GM21381 (cell line): Measurements from ENCODE around the gene NAALAD2.
A peak's percentile ranks its signal among the peaks of the same experiment; 100 is the strongest.
"Not testable (repeated sequence)": the region's sequence is repeated elsewhere in the genome, so short reads cannot be mapped to it uniquely, and the experiment has no call there.

Experiments
- ATAC-seq: cut with Tn5 transposase; IDR thresholded peaks from one replicate; pipeline ENCODE4 v1.9.1; 2021; ENCODE audit warnings: mild to moderate bottlenecking, moderate library complexity; ENCODE audit not compliant: unreplicated experiment

Gene NAALAD2

GRCh38 chr11:90189011-90189410, 54.5 kb downstream of the NAALAD2 start:
- ATAC-seq, result no peak

DNA sequence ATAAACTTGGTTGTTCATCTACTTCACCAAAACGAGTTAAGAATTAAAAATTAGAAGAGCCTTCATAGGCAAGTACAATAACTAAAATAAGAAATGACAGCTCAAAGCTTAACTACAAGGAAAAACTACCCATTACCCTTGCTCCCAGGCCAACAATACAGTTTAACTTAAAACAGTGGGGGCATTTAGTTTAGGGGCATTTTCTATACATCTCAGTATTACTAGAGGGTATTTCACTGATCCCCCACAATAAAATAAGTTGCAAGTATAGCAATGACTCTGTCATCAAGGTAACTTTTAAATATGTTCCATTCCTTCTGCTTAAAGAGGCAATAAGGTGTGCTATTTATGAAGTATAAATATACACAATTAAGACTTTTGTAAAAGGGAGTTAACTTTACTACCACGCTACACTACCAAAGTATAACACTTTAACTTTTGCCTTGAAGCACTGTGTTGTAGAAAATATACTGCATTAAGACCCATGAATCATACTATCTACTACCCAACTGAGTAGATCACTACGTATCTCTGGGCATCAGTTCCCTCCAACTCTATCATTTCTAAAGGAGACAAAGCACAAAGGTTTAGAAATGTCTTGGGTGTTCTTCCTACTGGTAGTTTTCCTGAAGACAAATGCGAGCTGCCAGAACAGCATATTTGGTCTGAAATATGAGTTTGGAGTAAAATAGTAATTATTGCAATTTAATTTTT, 58.6 kb downstream of the NAALAD2 start:
- no peak for ATAC-seq

- no peak for ATAC-seq
These were observed 62.9 kb downstream of the NAALAD2 start for GRCh38 chr11:90197377-90197776.

- ATAC-seq, result no peak
These were observed 67.9 kb downstream of the NAALAD2 start for GRCh38 chr11:90202342-90202741.

- ATAC-seq, result no peak
These were observed 69.9 kb downstream of the NAALAD2 start for GRCh38 chr11:90204407-90204806.

DNA sequence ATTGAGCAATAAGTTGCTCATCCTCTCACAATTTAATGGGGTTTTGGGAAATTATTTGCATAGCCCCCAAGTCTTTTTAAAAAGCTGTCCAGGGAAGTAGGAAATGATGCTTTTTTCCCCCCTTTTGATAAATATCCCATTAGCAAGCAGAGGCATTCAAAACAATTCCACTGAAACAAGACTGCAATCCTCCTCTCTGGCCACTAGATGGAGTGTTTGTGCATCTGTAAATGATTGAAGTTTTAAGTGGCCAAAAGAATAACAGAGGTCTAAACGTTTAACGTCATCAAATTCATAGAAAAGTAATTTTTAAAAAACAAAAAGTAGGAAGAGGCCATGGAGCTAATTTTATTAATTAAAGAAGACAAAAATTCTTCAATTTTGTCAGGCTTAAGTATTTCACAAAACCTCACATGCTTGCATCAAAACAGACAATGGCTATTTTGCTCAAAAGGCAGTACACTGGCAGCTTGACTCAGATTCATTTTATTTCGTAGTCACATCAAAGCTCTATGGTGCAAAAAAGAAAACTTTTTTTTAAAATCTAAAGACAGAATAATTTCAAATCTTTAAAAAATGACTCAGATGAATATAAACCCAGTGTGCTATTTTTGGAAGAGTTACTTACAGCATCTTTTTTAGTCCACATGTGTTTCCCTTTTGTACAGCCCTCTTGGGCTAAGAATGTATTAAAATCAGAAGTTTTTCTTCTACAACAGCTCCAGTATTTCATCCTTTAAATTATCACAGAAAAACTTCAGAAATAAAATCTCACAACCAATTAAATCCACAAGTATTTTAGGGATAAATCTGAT, 70.6 kb downstream of the NAALAD2 start:
- ATAC-seq, result peak; percentile 76

- ATAC-seq, result not testable (repeated sequence)
These were observed 73.5 kb downstream of the NAALAD2 start for GRCh38 chr11:90207992-90208391.

DNA sequence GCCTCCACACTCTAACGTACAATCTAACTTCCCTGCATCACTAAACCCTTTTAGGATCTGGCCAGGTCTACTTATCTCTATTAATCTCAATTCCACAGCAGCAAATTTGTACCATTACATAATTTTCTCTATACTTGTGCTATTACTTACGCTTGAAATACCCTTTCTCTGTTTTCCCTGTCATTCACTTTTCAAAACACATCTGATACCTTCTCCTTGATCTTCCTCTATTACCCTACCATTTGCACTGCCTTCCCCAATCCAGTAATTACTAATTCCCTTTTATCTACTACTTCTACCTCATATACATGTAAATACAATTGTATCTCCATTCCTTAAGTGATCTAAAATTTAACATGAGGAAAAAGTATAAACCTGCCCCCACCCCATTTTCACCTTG, 74.4 kb downstream of the NAALAD2 start:
- no peak for ATAC-seq

- ATAC-seq, result no peak
These were observed 78.9 kb downstream of the NAALAD2 start for GRCh38 chr11:90213322-90213721.

DNA sequence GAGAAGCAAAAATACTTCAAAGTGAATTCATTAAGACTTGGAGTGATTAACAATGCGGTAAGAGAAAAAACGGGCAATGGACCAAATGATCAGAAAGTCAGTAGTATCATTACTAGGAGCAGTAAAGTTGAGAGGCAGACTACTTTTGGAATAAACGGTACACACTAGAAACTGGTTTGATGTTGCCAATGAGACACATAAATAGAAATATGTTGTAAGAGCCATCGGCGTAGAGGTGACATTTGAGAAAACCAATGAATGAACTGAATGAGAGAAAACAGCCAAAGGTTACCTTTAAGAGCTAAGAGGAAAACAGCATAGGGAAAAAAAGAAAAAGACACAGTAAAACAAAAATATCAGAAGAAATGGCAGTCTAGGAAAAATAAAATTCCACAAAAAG, 82.1 kb downstream of the NAALAD2 start:
- ATAC-seq, result no peak

DNA sequence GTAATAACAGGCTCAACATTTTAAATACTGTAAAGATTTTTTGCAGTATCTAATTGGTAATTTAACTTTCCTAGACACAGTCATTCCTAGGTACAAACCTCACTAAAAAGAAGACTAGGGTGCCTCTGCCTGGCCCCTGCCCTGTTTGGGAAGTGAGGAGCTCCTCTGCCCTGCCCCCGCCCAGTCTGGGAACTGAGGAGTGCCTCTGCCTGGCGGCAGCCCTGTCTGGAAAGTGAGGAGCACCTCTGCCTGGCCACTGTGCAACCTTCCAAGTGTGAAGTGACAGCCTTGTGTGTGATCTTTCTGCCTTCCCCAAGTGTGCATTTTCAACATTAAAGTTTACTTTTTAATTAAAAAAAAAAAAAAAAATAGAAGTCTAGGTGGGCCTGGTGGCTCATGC, 84.1 kb downstream of the NAALAD2 start:
- no peak for ATAC-seq

- no peak for ATAC-seq
These were observed 85.0 kb downstream of the NAALAD2 start for GRCh38 chr11:90219438-90219837.

- no peak for ATAC-seq
These were observed 85.9 kb downstream of the NAALAD2 start for GRCh38 chr11:90220391-90220790.

- peak; percentile 13 for ATAC-seq
These were observed 87.5 kb downstream of the NAALAD2 start for GRCh38 chr11:90221803-90222458.

DNA sequence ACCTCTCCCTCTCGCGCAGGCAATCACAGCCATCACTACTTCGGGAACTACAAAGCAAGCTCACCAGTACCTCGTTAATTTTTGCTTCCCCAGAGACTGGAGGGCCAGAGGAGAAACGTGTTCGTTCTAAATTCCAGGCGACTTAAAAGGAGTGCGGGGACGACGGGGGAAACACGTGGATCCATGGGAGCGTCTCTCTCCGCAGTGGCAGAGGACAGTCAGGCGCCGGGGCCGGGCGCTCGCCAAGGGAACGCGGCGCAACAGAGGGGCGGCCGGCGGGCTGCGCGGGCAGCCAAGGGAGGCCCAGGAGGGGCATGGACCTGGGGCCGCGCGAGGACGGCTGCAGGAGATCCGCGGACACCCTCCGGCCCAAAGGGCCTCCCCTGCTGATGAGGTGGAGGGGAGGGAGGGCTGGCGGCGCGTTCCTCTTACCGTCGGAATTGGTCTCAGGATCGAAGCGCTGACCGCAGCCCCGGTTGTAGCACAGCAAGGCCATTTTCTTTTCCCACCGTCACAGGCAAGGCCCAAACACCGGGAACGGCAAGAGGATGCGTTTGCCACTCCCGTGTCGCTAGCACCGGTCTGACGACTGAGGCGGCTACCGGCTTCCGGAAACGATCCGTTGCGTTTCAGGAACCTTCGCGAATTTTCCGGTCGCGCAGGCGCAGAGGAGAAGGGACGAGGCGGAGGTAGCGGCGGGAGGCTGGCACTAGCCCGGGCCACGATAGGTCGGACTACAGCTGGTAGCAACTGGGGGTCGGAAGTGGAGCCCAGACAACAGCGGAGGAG, 88.2 kb downstream of the NAALAD2 start, which contains the start of gene CHORDC1:
Gene CHORDC1, minus strand, starts transcription at position 591 of the 789 bp plus-strand sequence. Its CDS starts 95 bp downstream, at position 496.
- ATAC-seq, result peak; percentile 92

DNA sequence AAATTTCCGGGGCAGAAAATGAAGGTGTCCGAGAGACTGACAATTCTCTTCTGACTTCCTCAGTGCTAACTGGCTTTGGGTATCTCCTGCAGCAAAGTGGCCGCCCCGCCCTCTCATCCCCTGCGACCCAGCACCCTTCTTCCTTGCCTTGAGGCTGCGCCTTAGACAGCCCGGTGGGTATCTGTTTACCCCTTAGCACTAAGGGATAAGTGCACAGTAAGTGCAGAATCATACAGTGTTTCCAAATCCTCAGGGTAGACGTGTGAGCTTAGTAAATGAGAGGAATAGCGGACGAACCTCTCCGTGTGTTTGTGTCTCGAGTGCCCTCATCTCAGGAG, 88.8 kb downstream of the NAALAD2 start:
- peak; percentile 47 for ATAC-seq

DNA sequence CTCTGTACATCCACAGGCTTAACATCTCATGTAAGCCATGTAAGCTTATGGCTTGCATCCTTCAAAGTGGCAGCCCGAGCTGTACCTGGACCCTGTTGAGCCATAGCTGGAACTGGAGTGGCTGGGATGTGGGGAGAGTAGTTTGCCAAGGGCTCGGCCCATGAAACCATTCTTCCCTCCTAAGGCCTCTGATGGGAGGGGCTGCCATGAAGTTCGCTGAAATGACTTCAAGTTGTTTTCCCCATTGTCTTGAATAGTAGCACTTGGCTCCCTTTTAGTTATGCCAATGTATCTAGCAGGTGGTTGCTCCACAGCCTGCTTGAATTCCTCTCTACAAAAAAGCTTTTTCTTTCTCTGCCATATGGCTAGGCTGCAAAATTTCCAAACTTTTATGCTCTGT, 93.6 kb downstream of the NAALAD2 start:
- no peak for ATAC-seq

- no peak for ATAC-seq
These were observed 95.3 kb downstream of the NAALAD2 start for GRCh38 chr11:90229791-90230190.

DNA sequence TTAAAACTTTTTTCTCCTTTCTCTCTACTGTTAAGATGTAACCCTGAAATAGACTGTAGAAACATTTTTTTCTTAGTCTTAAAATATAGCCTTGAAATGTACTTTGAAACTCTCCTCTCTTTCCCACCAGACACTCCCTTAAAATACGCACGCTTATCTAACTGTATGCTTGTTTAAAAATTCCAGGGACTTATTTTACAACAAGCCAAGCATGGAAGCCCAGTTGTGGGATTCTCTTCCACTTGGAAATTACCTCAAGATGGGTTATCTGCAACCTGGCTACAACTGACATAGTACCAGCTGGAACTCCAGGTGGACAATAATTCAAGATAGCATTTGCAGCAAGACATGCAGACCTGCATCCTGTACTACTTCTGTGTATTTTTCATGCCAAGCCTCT, 100.5 kb downstream of the NAALAD2 start:
- no peak for ATAC-seq

DNA sequence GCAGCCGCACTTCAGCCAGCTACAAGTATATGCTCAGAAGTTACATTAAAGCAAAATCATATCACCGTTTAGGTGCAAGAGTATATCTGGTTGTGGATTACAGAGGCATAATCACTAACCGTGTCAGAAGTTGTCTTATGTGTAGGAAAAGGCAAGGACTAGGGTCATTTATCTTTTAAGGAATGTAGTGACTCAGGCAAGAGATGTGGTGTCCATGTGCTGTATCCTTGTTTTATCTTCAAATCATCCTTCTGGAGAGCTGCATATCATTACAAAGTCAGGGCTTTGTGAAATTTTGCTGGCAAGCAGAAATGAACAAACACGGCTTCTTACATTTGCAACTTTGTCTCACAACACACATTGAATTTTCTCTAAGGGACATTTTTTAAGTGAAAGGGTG, 101.1 kb downstream of the NAALAD2 start:
- ATAC-seq, result no peak

GRCh38 chr11:90237004-90237403, 102.5 kb downstream of the NAALAD2 start:
- ATAC-seq, result no peak
